Loucy (cell line): ENCODE results near the gene IWS1.
A peak's percentile ranks its signal among the peaks of the same experiment; 100 is the strongest.

Source experiments
- H2AFZ ChIP-seq: fragments of 200-600 bp; sonication (generic); 2 replicates; pipeline ENCODE4 v1.6.0; 2016; ENCODE audit warnings: antibody characterized with exemption, mild to moderate bottlenecking, low read length, moderate library complexity
- H3F3A ChIP-seq: fragments of 200-600 bp; 2 replicates; pipeline ENCODE4 v1.6.0; 2016; ENCODE audit warnings: antibody characterized with exemption, low read depth, mild to moderate bottlenecking
- H3K27me3 ChIP-seq: fragments of 200-600 bp; sonication (generic); 2 replicates; pipeline ENCODE4 v1.6.1; 2014; ENCODE audit warnings: low read length, mild to moderate bottlenecking; ENCODE audit not compliant: insufficient read depth, poor library complexity, severe bottlenecking
- H3K36me3 ChIP-seq: fragments of 200-600 bp; sonication (generic); 2 replicates; pipeline ENCODE4 v1.6.1; 2016; ENCODE audit warnings: low read length; ENCODE audit not compliant: insufficient read depth
- H3K4me1 ChIP-seq: fragments of 200-600 bp; sonication (generic); 2 replicates; pipeline ENCODE4 v1.5.1; 2014; ENCODE audit warnings: low read length, mild to moderate bottlenecking; ENCODE audit not compliant: insufficient read depth, poor library complexity, severe bottlenecking
- H3K4me2 ChIP-seq: fragments of 200-600 bp; sonication (generic); 2 replicates; pipeline ENCODE4 v1.6.0; 2014; ENCODE audit warnings: antibody characterized with exemption, low read length, low read depth, mild to moderate bottlenecking; ENCODE audit not compliant: poor library complexity, severe bottlenecking
- H3K4me3 ChIP-seq: fragments of 200-600 bp; sonication (generic); 2 replicates; pipeline ENCODE4 v1.5.1; 2014; ENCODE audit warnings: low read length, mild to moderate bottlenecking, mixed read lengths; ENCODE audit not compliant: poor library complexity, severe bottlenecking
- H3K79me2 ChIP-seq: fragments of 200-600 bp; sonication (generic); 2 replicates; pipeline ENCODE4 v1.6.1; 2014; ENCODE audit warnings: low read length; ENCODE audit not compliant: insufficient read depth
- H3K9ac ChIP-seq: fragments of 200-600 bp; sonication (generic); 2 replicates; pipeline ENCODE4 v1.6.0; 2014; ENCODE audit warnings: mild to moderate bottlenecking, low read depth, low read length, moderate library complexity; ENCODE audit not compliant: poor library complexity, severe bottlenecking
- H3K9me2 ChIP-seq: fragments of 200-600 bp; sonication (generic); replicated peaks from 2 replicates; pipeline ENCODE4 v1.6.1; 2016; ENCODE audit warnings: low read depth, low read length, mixed read lengths
- H3K9me3 ChIP-seq: fragments of 200-600 bp; sonication (generic); 2 replicates; pipeline ENCODE4 v1.6.1; 2014; ENCODE audit warnings: mild to moderate bottlenecking, antibody characterized with exemption, low read length, low read depth; ENCODE audit not compliant: insufficient read depth
- H4K20me1 ChIP-seq: fragments of 200-600 bp; sonication (generic); 2 replicates; pipeline ENCODE4 v1.6.0; 2014; ENCODE audit warnings: antibody characterized with exemption, low read length, mild to moderate bottlenecking; ENCODE audit not compliant: insufficient read depth, poor library complexity, severe bottlenecking
- CTCF ChIP-seq: fragments of 200-600 bp; sonication (generic); conservative IDR thresholded peaks from 2 replicates; pipeline ENCODE4 v1.5.1; 2014; ENCODE audit warnings: mild to moderate bottlenecking, antibody characterized with exemption, low read length
- EZH2phosphoT487 ChIP-seq: fragments of 200-600 bp; IDR thresholded peaks from 2 replicates; pipeline ENCODE4 v1.6.1; 2018; ENCODE audit warnings: antibody characterized with exemption, mild to moderate bottlenecking, moderate library complexity, borderline replicate concordance

Gene IWS1

DNA sequence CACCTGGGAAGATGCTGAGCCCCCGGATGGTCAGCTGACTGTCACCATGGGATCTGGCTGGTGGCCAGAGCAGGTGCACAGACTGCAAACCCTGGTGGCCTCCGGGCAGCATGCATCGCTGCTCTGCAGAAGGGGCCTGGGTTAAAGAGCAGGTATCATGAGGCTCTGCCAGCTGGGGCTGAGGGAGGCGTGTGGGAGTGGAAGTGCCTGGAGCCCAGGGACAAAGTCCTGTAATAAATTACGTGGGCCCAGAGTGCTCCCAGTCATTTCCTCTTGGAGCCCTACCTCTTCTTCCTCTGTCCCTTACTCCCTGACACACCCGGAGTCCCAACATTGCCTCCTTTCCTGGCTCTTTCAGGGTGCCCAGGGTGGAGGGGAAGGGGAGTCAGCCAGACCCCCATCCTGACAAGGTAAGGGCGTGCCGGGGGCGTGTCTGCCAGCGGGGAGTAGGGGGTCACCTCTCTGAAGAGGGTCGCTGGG is 9.2 kb upstream of the IWS1 start, which contains the start of gene MYO7B:
Gene MYO7B (plus strand): TSS at position 262 of the 480 bp plus-strand sequence. CDS start 24,040 bp downstream, outside the sequence.
- Histone ChIP-seq H3F3A (no peaks in the 10 kb centered on the region), H3K9me3 (no peaks in the 10 kb centered on the region), H3K79me2 (no peaks in the 10 kb centered on the region), H3K4me3 (no peak within 1 kb of the TSS), H3K4me2 (no peak within 1 kb of the TSS), H3K27me3 (no peaks in the 10 kb centered on the region), H4K20me1 (no peaks in the 10 kb centered on the region), H2AFZ (no peak within 1 kb of the TSS), H3K36me3 (no peaks in the 10 kb centered on the region), H3K9me2 (no peaks in the 10 kb centered on the region), H3K9ac (no peak within 1 kb of the TSS), H3K4me1 (no peaks in the 10 kb centered on the region)
- TF ChIP-seq CTCF, result no peak
- TF ChIP-seq EZH2phosphoT487, result no peak

DNA sequence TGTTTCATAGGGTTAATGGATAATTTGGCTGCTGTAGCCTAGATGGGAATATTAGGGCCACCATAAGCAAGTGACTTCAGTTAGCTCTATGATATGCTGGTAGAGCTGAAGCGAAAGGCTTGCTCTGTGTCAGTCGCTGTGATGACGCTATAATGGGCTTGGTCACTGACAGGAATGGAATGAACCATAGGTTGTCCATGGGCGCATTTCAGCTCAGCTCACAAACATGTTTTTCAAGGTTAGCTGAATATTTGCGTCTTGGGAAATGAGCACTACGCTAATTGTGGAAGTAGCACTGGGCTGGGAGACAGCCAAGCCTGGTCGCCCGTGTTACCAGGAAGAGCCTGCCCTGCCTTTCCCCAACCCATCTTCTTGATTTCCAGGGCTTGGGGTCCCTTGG is 6.0 kb upstream of the IWS1 start:
- no peak for TF ChIP-seq CTCF
- no peak for TF ChIP-seq EZH2phosphoT487
- H3K9me3 ChIP-seq, result 0 out of 2 replicates have a peak, but pooled peaks cover 2% of the 10 kb centered on the region
- no peaks in the 10 kb centered on the region for H3K27me3 ChIP-seq

GRCh38 chr2:127531221-127531648 is 4.9 kb upstream of the IWS1 start:
- Histone ChIP-seq H3K4me3 (no peak overlapping the region), H4K20me1 (no peaks in the 10 kb centered on the region), H3K9ac (no peak overlapping the region), H3K36me3 (no peaks in the 10 kb centered on the region), H3K9me3 (0 out of 2 replicates have a peak, but pooled peaks cover 2% of the 10 kb centered on the region), H2AFZ (no peak overlapping the region), H3K4me1 (peaks cover 13% of the 10 kb centered on the region), H3K27me3 (no peaks in the 10 kb centered on the region), H3K79me2 (peaks cover under 1% of the 10 kb centered on the region; the same call in 1 of the 2 replicates), H3K9me2 (no peaks in the 10 kb centered on the region), H3F3A (no peaks in the 10 kb centered on the region), H3K4me2 (no peak overlapping the region)
- TF ChIP-seq CTCF (peak; percentile 27; the same call in 1 of the 2 replicates), EZH2phosphoT487 (no peak)

More for the DNA sequence above, 6.0 kb upstream of the IWS1 start:
- no peaks in the 10 kb centered on the region for H3K36me3 ChIP-seq
- no peak overlapping the region for H3K4me2 ChIP-seq
- peaks cover 9% of the 10 kb centered on the region for H3K4me1 ChIP-seq
- H3K4me3 ChIP-seq, result no peak overlapping the region
- H3K79me2 ChIP-seq, result no peaks in the 10 kb centered on the region
- H2AFZ ChIP-seq, result no peak overlapping the region
- no peaks in the 10 kb centered on the region for H3K9me2 ChIP-seq
- no peak overlapping the region for H3K9ac ChIP-seq
- H3F3A ChIP-seq, result no peaks in the 10 kb centered on the region
- H4K20me1 ChIP-seq, result no peaks in the 10 kb centered on the region
